Upper lobe of left lung (tissue), 6 donors: ENCODE data around the gene GIMAP2. TPM values are rescaled to one million over a fixed set of nuclear protein-coding genes. Genes with fewer than 3 reads are reported as not detected.

Experiments used
- ATAC-seq, 2 donors: fragments of 200-7000 bp; cut with Tn5 transposase; one replicate each; pipeline ENCODE4 v1.9.1; 2022; ENCODE audit warnings: mild to moderate bottlenecking in 2 of 2, moderate library complexity in 2 of 2; ENCODE audit not compliant: low FRiP score in 2 of 2
- DNase-seq, 2 donors: peaks; one replicate each; pipeline ENCODE4 v3.0.0-alpha.2; 2019 to 2020
- H3K27ac ChIP-seq, 4 donors: fragments of 200-600 bp; sonication (generic); one replicate each; pipeline ENCODE4 v1.5.1; 2016 to 2019
- H3K27me3 ChIP-seq, 4 donors: fragments of 200-600 bp; sonication (generic); one replicate each; pipeline ENCODE4 v1.5.1; 2017 to 2019
- H3K36me3 ChIP-seq, 4 donors: fragments of 200-600 bp; sonication (generic); one replicate each; pipeline ENCODE4 v1.5.1; 2016 to 2019
- H3K4me1 ChIP-seq, 4 donors: fragments of 200-600 bp; sonication (generic); one replicate each; pipeline ENCODE4 v1.5.1; 2018 to 2019
- H3K4me3 ChIP-seq, 4 donors: fragments of 200-600 bp; sonication (generic); one replicate each; pipeline ENCODE4 v1.5.1; 2017 to 2019; ENCODE audit warnings: mild to moderate bottlenecking in 2 of 4, moderate library complexity in 1 of 4
- H3K9me3 ChIP-seq, 4 donors: fragments of 200-600 bp; sonication (generic); one replicate each; pipeline ENCODE4 v1.5.1; 2018 to 2019
- EP300 ChIP-seq, 4 donors: sonication (generic); formaldehyde crosslinking; IDR thresholded peaks; one replicate each; pipeline ENCODE4 v1.5.1; 2017; ENCODE audit warnings: antibody characterized with exemption in 4 of 4, control low read depth in 2 of 4
- POLR2A ChIP-seq, 4 donors: fragments of 450-650 bp; IDR thresholded peaks; one replicate each; pipeline ENCODE4 v1.5.1; 2016 to 2017; ENCODE audit warnings: antibody characterized with exemption in 4 of 4, mild to moderate bottlenecking in 2 of 4
- POLR2AphosphoS5 ChIP-seq, 2 donors: sonication (generic); formaldehyde crosslinking; IDR thresholded peaks; one replicate each; pipeline ENCODE4 v1.5.1; 2017; ENCODE audit warnings: antibody characterized with exemption in 2 of 2
- WGBS, 2 donors: methylation state at CpG; one replicate each; pipeline ENCODE4 v1.1.5; 2017 to 2018; 5-methylcytosine and 5-hydroxymethylcytosine counted together
- total RNA-seq, 6 donors: library from RNA; depleted of rRNA in 4 of 6; stranded (reverse); fragments of >200 nt in 4 of 6; gene quantifications; one replicate each; pipeline versions ENCODE4 v1.1.0 to v1.2.1, GENCODE V29; 2016 to 2021
- TF ChIP-seq, protein P1 (sequence below), 6 experiments: fragments of 450-650 bp in 4 of 6; fragments of 200-600 bp in 2 of 6; sonication (generic) in 2 of 6; IDR thresholded peaks; one replicate each; pipeline ENCODE4 v1.5.1; 2016 to 2019; ENCODE audit warnings: antibody characterized with exemption in 6 of 6
- donor health status: DM: no; HTN: no; CAD: no; lungs with moderate emphysema.
- donor health status: DM: no; HTN: yes; CAD: no; lungs with severe emphysema.

Gene GIMAP2
- total RNA-seq, 6 donors from 2014 or later = 15.5 to 34.0 (median 23.0) TPM

DNA sequence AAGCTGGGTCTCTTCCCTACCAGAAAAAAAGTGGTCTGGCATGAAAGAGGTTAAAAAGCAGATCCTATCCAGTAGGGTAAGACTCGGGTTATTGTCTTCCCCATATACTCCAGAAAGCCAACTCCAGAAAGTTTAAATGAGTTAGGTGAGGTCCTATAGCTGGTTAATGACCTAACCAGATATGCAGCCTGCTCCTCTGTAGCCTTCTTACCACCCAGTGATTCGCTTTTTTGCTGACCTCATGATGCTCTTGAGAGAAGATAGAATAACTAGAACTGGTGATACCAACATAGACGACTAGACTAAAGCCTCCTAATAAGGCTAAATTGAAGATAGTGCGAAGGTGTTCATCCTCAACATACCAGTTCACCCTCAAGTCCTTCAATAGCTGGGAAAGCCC is 30.2 kb downstream of the GIMAP2 start:
- TF ChIP-seq EP300 (IDR thresholded peaks at IDR 0.05) (no peak), POLR2A (IDR thresholded peaks at IDR 0.05) (no peak), POLR2AphosphoS5 (IDR thresholded peaks at IDR 0.05) (no peak)
- TF ChIP-seq, protein P1, sequence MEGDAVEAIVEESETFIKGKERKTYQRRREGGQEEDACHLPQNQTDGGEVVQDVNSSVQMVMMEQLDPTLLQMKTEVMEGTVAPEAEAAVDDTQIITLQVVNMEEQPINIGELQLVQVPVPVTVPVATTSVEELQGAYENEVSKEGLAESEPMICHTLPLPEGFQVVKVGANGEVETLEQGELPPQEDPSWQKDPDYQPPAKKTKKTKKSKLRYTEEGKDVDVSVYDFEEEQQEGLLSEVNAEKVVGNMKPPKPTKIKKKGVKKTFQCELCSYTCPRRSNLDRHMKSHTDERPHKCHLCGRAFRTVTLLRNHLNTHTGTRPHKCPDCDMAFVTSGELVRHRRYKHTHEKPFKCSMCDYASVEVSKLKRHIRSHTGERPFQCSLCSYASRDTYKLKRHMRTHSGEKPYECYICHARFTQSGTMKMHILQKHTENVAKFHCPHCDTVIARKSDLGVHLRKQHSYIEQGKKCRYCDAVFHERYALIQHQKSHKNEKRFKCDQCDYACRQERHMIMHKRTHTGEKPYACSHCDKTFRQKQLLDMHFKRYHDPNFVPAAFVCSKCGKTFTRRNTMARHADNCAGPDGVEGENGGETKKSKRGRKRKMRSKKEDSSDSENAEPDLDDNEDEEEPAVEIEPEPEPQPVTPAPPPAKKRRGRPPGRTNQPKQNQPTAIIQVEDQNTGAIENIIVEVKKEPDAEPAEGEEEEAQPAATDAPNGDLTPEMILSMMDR (IDR thresholded peaks at IDR 0.05) = no peak
- WGBS, 2 donors = 36 to 48% methylated on average over 4 of the region's 4 CpGs

DNA sequence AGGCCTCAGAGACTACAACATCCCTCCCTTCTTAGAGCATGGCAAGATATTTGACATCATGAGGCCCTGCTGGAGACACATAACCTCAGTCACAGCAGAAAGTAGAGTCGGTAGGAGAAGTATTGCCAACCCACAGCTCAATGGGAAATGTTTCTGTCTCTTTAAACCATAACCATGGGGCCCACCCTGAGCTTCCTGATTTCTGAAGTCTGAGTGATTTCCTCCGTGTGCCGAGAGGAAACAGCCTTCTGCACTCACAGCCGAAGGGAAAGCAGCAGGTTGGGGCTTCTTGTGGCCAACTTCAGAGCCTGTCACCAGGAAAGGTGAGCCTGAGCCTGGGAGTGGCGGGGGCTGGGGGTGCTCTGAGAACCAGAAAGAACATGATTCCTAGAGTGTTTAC is 30.9 kb downstream of the GIMAP2 start, which contains the start of gene GIMAP1:
GIMAP1 (plus strand) TSS at position 246 of the 400 bp plus-strand sequence. CDS start 2,435 bp downstream, outside the sequence.
- Histone ChIP-seq H3K4me3 (peak within 1 kb of the TSS; percentile 32 to 64 (median 50)), H3K9me3 (peaks cover 0 to 9% (median 0%) of the 10 kb centered on the region in 4 donors), H3K36me3 (peaks cover 0 to 19% (median 11%) of the 10 kb centered on the region in 4 donors), H3K27ac (peak within 1 kb of the TSS; percentile 76 to 91 (median 84)), H3K27me3 (no peaks in the 10 kb centered on the region), H3K4me1 (peaks cover 9 to 24% (median 20%) of the 10 kb centered on the region in 4 donors)
- WGBS, 2 donors = 30 to 37% methylated on average over 2 to 5 of the region's 5 CpGs
- ATAC-seq (peak; percentile 79), DNase-seq (peak in 1 of 2 donors; percentile 73)
- peak in 3 of 4 donors; percentile 31 to 67 (median 45) for TF ChIP-seq POLR2A (IDR thresholded peaks at IDR 0.05)
- peak; percentile 58 to 86 for TF ChIP-seq POLR2AphosphoS5 (IDR thresholded peaks at IDR 0.05)
- TF ChIP-seq EP300 (IDR thresholded peaks at IDR 0.05) = no peak

More for the DNA sequence above, 30.2 kb downstream of the GIMAP2 start:
- Histone ChIP-seq H3K27me3 (no peaks in the 10 kb centered on the region), H3K4me1 (peaks cover 7 to 24% (median 20%) of the 10 kb centered on the region in 4 donors), H3K4me3 (peak overlapping the region in 3 of 4 donors; percentile 44 to 64 (median 56)), H3K36me3 (peaks cover 0 to 18% (median 9%) of the 10 kb centered on the region in 4 donors), H3K9me3 (peaks cover 0 to 9% (median 0%) of the 10 kb centered on the region in 4 donors), H3K27ac (peak overlapping the region; percentile 76 to 91 (median 84))
- DNase-seq (no peak), ATAC-seq (peak in 1 of 2 donors; percentile 15)

DNA sequence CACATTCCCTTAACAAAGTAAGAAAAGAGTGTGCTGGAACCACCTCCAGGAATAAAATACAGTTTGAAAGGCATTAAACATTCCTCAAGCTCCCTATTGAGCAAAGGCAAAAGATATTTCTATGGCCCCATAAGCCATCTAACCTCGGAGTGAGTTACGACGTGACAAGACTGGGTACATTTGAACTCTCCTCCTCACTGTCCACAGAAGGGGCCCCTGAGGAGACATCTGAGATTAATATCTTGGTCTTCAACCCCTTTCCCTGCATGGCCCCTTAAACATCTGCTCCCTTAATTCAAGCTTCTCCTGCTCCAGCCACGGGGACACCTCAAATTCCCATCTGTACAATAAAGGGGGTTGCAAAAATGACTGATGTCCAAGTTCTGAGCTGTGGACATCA is 31.4 kb downstream of the GIMAP2 start:
- H3K27me3 ChIP-seq = no peaks in the 10 kb centered on the region
- H3K4me1 ChIP-seq = peaks cover 11 to 26% (median 20%) of the 10 kb centered on the region in 4 donors
- peak overlapping the region; percentile 32 to 64 (median 50) for H3K4me3 ChIP-seq
- WGBS, 2 donors = 34 to 56% methylated on average over 4 of the region's 4 CpGs
- peak overlapping the region; percentile 76 to 91 (median 84) for H3K27ac ChIP-seq
- TF ChIP-seq POLR2AphosphoS5 (IDR thresholded peaks at IDR 0.05) (no peak), POLR2A (IDR thresholded peaks at IDR 0.05) (no peak), EP300 (IDR thresholded peaks at IDR 0.05) (no peak)
- TF ChIP-seq, protein P1 (IDR thresholded peaks at IDR 0.05) = no peak
- no peak for ATAC-seq
- peaks cover 0 to 21% (median 11%) of the 10 kb centered on the region in 4 donors for H3K36me3 ChIP-seq
- DNase-seq = no peak
- peaks cover 0 to 9% (median 0%) of the 10 kb centered on the region in 4 donors for H3K9me3 ChIP-seq

- TF ChIP-seq POLR2AphosphoS5 (IDR thresholded peaks at IDR 0.05) = no peak
- TF ChIP-seq EP300 (IDR thresholded peaks at IDR 0.05) = no peak
- peak in 1 of 4 donors; percentile 50 for TF ChIP-seq POLR2A (IDR thresholded peaks at IDR 0.05)
- TF ChIP-seq, protein P1 (IDR thresholded peaks at IDR 0.05) = no peak
- DNase-seq (no peak), ATAC-seq (peak in 1 of 2 donors; percentile 40)
- H3K36me3 ChIP-seq = peaks cover 0 to 30% (median 11%) of the 10 kb centered on the region in 4 donors
- H3K9me3 ChIP-seq = peaks cover 0 to 7% (median 0%) of the 10 kb centered on the region in 4 donors
- 47 to 52% methylated on average over 4 of the region's 4 CpGs for WGBS, 2 donors
- H3K27me3 ChIP-seq = no peaks in the 10 kb centered on the region
- H3K4me1 ChIP-seq = peaks cover 17 to 35% (median 28%) of the 10 kb centered on the region in 4 donors
- peak overlapping the region; percentile 32 to 64 (median 50) for H3K4me3 ChIP-seq
- H3K27ac ChIP-seq = peak overlapping the region; percentile 76 to 91 (median 84)
Measured at GRCh38 chr7:150717814-150718420, 32.4 kb downstream of the GIMAP2 start.

- WGBS, 2 donors = 57 to 62% methylated on average over 4 of the region's 4 CpGs
- no peaks in the 10 kb centered on the region for H3K9me3 ChIP-seq
Measured at GRCh38 chr7:150719436-150719835, 33.9 kb downstream of the GIMAP2 start.

More at GRCh38 chr7:150719436-150719835, 33.9 kb downstream of the GIMAP2 start:
- Histone ChIP-seq H3K4me1 (peaks cover 17 to 36% (median 28%) of the 10 kb centered on the region in 4 donors), H3K36me3 (peaks cover 0 to 37% (median 13%) of the 10 kb centered on the region in 4 donors), H3K27me3 (no peaks in the 10 kb centered on the region), H3K27ac (peak overlapping the region in 3 of 4 donors; percentile 84 to 91 (median 84)), H3K4me3 (no peak overlapping the region)
- no peak for TF ChIP-seq POLR2A (IDR thresholded peaks at IDR 0.05)
- TF ChIP-seq POLR2AphosphoS5 (IDR thresholded peaks at IDR 0.05) = no peak
- TF ChIP-seq EP300 (IDR thresholded peaks at IDR 0.05) = no peak
- TF ChIP-seq, protein P1 (IDR thresholded peaks at IDR 0.05) = no peak
- ATAC-seq = no peak
- peak in 1 of 2 donors; percentile 55 for DNase-seq
